NCI-H2171 (cell line): ENCODE results near the gene TSGA10.
"Not testable (repeated sequence)": the region's sequence is repeated elsewhere in the genome, so short reads cannot be mapped to it uniquely, and the experiment has no call there.

Source experiments
- DNase-seq: peaks from one replicate; lab custom pipeline; 2025; lab: John Stamatoyannopoulos, UW

TSGA10 gene

DNA sequence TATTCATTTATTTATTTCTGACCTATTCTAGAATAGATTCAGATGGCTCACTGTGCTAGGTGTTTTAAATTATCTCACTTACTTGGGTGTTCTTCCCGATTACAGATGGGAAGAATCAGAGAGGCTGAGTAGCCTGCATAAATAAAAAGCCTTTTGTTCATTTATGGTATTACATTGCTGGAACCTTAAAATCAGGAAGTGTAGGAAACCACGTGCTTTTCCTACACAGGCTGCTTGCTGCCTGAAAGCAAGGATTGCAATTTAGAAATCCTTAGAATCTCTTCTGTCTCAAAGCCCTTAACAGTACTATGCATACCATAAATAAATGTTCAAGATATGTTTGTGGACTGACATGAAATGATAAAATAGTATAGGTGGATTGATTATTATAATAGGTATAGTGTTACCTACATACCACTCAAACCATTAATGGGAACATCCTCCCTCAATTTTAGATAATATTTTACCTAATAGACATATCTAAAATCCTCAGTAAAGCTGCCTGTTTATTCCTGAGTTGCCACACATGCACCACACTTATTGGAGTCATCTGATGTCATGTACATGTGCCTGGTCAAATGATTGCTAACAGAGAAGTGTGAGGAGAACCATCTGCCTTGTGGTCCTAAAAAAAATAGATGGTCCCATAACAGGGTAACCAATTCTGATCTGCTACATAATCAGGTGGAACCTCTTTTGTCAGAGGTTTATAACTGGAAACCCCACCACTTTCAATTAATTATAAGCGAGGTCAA, 86.7 kb downstream of the TSGA10 start:
- no peak for DNase-seq

DNA sequence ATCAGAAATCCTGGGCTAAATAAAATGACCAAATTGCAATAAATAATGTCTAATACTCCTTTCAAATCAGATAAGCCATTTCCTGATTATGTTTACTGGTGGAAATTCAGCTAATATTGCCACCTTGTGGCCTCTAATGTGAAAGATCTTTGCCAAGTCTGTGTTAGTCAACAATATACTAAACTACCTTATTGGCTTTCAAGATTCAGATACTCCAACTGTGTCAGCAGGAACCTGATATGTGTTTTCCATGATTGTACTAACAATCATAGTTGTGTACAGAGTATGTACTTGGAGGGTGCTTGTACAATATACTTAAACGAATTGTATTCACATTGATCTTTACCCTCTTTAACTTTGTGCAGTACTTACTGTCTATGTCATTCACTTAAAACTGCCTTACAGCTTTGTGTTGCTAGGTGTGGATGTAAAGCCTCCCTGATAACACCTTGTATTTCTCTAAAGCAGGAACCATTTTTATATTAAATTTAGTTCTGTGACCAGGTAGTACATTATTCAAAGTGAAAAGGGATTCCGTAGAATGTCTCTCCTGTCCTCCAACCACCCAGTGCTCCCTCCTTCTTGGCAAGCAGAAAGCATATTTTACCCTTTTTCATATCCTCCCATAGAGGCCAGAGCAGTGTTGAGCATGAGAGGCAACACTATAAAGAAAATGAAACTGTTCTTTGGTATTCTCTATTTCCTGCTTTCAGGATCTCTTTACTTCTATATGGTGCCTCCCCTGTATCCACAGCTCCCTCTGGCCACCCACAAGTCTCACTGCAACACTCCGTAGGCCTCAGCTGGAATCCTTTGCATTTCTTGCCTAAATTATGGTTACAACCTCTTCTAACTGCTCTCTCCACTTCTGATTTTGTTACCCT, 88.4 kb downstream of the TSGA10 start:
- peak; percentile 22 for DNase-seq

DNA sequence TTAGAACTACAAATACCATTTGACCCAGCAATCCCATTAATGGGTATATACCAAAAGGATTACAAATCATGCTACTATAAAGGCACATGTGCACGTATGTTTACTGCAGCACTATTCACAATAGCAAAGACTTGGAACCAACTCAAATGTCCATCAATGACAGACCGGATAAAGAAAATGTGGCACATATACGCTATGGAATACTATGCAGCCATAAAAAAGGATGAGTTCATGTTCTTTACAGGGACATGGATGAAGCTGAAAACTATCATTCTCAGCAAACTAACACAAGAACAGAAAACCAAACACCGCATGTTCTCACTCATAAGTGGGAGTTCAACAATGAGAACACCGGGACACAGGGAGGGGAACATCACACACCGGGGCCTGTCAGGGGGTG, 105.6 kb downstream of the TSGA10 start:
- DNase-seq, result not testable (repeated sequence)

DNA sequence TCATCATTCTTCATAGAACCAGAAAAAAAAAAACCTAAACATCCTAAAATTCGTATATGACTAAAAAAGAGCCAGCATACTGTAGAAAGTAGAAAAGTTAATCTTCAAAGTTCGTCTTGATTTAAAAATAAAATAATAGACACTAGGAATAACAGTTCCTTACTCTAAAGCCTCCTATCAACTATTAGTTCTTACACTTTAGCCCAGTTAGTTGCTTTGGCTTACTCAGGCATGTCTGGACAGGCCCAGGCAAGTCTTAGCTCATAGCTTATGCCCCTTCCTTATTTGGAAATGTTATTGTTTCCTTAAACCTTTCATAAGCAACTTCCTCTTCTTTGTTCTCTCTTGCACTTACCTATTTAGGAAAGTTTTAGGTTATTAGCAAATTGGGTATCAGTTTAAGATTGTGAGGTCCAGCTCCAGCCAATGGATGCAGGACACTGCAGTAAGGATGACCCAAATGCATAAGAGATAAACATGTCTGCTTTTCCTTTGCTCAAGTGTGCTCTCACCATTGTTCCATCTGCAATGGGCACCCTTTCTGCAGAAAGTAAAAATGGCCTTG, 113.9 kb downstream of the TSGA10 start:
- DNase-seq, result not testable (repeated sequence)

DNA sequence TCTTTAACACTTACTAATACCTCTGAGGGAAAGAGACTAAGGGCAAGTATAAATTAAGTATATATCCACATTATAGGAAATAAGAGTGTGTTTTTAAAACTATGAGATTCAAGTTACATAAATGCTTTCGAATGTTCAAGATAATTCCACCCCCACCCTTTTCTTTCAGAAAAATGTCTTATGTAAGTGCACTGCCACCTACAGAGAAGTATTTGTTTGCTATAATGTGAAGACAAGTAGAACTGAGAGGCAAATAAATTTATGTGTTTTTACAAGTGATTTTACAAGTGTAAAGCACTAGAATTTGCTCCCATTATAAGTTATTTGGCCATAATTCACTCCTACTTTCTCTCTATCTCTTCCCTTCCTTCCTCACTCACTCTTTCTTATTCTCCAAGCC, 118.8 kb downstream of the TSGA10 start:
- no peak for DNase-seq

DNA sequence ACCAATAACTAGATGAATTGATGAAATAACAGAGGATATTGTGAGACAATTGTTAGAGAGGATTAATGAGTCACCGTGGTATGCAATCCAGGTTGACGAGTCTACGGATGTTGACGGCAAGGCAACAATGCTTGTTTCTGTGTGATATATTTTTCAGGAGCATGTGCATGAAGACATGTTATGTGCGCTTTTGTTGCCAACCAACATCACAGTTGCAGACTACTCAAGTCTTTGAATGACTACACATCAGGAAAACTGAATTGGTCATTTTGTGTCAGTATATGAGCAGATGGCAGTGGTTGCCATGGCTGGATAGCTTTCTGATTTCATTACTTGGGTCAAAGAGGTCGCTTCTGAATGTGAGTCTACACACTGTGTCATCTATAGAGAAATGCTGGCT, 122.0 kb downstream of the TSGA10 start:
- DNase-seq, result no peak

DNA sequence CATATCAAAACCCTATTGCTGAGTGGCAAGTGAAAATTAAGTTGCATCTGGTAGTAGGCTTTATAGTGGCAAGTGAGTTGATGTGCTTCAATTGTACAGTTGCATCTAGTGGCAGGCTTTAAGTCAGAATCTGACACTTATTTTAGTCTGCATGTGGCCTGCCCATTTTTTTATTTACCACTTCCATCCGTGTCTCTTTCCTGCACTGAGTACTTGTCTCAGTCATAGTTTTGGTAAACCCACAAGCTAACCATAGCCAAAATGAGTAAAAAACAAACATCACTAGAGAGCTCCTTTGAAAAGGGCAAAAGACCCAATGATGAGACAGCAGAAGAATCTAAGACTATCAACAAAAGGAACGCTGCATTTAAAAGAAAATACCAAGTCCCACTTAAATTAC, 122.7 kb downstream of the TSGA10 start:
- no peak for DNase-seq

DNA sequence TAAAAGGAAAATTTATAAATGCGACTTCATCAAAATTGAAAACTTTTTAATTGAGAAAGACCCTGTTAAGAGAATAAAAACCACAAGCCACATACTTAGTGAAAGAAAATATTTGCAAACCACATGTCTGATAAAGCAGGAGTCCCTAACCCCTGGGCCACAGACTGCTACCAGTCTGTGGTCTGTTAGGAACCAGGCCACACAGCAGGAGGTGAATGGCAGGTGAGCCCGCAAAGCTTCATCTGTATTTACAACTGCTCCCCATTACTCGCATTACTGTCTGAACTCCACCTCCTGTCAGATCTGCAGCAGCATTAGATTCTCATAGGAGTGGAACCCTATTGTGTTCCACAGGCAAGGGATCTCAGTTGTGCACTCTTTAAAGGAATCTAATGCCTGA, 123.3 kb downstream of the TSGA10 start:
- no peak for DNase-seq

DNA sequence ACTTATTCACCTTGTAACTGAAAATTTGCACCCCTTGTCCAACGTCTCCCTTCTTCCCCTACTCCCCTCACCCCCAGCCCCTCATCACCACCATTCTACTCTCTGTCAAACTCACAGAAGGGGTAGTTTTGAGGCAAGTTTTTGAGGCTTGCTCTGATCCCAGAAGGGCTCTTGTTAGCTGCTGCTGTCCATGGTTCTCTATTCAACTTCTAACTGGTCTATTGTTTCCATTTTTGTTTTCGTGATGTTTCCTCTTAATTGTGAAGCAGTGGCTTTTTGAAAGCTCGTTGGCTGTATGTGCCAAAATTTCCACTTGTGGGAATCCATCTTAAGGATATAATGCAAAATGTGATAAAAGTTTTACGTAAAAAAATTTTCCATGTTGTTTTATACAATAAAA, 126.2 kb downstream of the TSGA10 start:
- no peak for DNase-seq

DNA sequence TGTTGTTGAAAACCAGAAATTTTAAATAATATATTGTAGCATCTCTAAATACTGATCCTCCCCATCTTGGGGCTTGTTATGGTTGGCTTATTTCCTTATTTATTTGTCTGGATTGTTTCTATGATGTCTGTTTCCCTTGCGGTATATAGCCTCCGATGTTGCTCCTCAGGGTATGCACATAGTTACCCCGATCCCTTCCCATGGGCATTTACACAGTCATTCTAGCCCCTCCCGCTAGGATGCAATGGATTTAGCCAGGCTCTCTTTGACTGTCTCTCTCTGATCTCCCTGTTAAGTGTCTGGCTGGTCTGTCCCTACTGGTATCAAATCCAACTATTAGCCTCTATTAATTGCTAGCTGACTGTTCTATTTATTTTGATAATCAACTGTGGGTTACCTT, 126.9 kb downstream of the TSGA10 start:
- no peak for DNase-seq

DNA sequence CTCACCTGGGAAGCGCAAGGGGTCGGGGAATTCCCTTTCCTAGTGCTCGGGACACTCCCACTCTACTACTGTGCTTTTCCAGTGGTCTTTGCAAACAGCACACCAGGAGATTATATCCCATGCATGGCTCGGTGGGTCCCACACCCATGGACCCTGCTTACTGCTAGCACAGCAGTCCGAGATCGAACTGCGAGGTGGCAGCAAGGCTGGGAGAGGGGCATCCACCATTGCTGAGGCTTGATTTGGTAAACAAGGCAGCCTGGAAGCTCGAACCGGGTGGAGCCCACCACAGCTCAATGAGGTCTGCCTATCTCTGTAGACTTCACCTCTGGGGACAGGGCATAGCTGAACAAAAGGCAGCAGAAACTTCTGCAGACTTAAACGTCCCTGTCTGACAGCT, 154.0 kb downstream of the TSGA10 start:
- no peak for DNase-seq

DNA sequence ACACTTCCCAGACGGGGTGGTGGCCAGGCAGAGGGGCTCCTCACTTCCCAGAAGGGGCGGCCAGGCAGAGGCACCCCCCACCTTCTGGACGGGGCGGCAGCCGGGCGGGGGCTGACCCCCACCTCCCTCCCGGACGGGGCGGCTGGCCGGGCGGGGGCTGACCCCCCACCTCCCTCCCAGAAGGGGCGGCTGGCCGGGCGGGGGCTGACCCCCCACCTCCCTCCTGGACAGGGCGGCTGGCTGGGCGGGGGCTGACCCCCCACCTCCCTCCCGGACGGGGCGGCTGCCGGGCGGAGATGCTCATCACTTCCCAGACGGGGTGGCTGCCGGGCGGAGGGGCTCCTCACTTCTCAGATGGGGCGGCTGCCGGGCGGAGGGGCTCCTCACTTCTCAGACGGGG, 166.0 kb downstream of the TSGA10 start:
- DNase-seq, result not testable (repeated sequence)

DNA sequence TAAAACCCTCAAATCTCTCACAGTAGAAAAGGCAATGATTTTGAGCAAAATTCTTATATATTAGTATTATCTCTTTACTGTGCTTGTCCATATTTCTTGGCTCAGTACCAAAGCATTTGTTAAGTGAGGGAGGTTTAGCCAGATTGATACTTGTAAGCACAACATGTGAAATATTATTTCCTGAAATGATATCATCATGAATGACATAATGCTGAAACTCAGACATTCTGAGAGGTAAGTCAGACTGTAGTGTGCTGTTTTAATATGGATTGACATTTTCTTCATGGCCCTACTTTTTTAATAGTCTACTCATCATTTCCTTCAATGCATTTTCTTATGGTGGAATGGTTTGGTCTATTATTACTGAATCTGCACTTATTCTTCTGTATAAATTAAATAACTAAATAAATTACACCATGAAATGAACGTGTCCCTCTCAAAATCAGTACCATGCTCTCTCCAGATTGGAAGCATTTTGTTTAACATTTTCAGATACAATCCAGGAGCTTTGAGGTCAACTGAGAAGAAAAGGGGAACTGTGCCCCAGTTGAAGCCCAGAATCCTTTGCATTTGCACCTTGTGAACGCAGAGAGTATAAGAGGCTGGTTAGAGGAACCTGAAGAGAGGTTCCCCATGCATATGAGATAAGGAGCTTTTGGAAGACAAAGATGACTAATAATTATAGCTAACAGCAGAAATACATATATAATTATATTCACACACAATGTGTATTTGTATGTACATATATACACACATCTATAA, 168.7 kb downstream of the TSGA10 start:
- no peak for DNase-seq

DNA sequence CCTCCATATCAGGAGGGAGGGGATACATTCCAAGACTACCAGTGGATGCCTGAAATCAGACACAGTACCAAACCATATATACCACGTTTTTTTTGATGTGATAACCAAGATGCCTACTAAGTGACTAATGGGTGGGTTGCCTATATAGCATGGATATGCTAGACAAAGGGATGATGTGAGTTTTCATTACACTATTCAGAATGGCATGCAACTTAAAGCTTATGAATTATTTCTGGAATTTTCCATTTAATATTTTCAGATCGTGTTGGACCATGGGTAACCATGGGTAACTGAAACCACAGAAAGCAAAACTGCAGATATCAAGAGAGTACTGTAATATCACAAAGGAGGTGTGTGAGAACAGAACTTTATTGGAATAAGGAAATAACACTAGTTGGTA, 179.1 kb downstream of the TSGA10 start:
- no peak for DNase-seq

DNA sequence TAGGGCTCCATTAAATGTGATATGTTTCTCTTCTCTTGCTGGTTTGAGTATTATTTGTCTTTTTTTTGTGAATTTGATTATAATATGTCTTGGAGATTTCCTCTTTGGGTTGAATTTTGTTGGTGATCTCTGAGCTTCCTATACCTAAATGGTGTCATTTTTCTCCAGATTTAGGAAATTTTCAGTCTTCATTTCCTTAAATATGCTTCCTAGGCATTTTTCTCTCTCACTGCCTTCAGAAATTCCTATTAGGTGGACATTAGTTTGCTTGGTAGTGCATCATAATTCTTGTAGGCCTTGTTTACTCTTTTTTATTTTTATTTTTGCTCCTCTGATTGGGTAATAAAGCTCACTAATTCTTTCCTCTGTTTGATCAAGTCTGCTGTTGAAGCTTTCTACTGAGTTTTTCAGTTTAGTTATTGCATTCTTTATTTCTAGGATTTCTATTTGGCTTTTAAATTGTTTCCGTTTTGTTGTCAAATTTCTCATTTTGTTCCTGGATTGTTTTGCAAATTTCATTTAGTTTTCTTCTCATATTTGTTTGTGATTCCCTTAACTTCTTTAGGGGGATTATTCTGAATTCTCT, 182.1 kb downstream of the TSGA10 start:
- DNase-seq, result no peak

DNA sequence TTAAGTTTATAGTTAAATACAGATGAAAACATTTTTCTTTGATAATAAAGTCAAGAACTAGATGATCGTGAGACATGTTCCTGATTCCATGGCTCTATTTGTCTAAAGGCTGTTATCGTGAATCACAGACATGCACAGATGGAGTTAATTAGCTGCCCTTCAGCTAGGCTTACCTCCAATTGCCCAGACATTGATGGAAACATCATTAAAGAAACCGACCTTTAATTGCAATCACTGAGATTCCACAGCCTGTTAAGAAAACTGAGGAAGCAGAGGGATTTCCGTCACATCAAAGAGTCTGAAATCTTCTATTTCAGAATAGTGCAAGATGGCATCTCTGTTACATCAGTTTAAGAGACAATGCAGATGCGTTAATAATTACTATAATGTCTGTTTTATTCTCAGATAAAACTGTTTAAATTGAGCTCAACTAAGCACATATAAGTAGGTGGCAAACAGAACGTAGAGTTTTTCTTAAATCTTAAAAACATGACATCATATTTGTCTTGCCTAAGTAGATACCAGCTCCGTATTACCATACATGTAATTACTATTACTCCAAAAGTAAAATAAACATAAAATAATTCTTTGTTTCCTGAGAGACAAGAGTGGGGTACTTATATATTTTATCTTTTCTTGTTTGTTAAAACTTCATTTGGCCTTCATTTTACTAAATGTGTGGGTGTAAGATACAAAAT, 194.8 kb downstream of the TSGA10 start:
- no peak for DNase-seq

DNA sequence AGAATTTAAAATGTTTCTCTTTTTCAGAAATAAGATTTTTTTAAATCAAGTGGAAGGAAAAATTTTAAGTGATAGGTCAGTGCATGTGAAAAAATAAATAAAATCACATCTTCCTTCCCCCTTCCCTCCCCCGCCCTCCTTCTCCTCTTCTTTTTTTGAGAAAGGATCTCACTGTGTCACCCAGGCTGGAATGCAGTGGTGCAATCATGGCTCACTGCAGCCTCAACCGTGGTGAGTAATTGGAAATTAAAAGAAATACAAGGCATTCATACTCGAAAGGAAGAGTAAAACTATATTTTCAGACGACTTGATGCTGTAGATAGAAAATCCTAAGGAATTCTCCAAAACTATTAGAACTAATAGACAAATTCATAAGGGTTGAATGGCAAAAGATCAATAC, 201.8 kb downstream of the TSGA10 start:
- DNase-seq, result no peak

DNA sequence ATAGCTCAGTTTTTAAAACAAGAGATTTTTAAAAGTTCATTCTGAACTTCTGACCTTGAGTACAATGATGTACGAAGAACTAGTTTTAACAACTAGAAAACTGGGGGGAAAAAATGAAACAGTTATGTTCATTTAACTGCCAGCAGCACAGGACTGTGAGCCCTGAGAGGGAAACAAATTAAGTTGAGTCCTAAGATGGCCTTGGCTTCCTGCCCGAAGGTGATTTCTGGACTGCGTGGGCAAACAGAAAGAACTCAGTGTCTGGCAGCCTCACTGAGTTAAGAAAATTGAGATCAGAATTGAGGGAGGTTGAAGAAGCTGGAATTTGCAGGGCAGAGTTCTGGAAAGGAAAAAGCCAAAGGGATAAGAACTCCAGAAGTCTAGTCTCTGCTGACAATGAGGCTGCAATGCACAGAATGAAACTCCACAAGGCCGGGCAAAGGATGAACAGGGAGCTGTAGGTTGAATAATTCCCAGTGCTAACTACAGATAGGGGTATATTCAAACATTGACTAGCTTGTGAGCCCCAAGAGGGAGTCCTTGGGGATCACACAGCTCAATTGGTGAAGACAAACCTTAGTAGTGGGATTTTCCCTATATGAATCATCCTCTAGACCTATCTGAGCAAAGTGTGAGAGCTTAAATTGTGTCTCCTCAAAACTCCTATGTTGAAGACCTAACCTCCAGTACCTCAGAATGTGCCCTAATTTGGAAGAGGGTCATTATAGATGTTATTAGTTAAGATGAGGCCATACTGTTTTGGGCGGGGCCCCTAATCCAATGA, 205.6 kb downstream of the TSGA10 start:
- no peak for DNase-seq

DNA sequence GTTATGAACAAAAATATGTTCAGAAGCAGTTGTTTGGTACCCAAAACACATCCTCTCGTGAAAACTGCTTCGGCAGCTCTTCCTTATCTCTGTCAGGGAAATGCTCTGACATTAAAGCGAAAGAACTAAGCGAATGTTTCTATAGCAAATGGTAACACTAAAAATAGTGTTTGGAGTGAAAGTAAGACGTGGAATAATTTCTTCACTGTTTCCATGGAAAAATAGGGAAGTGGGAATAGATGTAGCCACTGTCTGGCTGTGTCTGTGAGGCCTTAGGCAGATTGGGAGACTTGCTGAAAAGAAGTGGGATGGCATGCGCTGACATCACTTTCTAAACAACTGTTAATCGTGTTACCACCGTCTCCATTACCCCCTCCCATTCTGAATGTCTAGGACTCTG, 207.2 kb downstream of the TSGA10 start:
- DNase-seq, result no peak
